PC-3 (cell line): Measurements from ENCODE around the gene RABGGTA. TPM values are rescaled to one million over a fixed set of nuclear protein-coding genes. Genes with fewer than 3 reads are reported as not detected.

Source experiments
- ATAC-seq: fragments of 200-7000 bp; cut with Tn5 transposase; 2 replicates; pipeline ENCODE4 v1.9.1; 2020; ENCODE audit warnings: mild to moderate bottlenecking, moderate library complexity
- Bru-seq: library from RNA; stranded (reverse); fragments of 400-500 nt; gene quantifications from one replicate; lab custom pipeline; 2021; lab: Mats Ljungman, UMichigan
- BruChase-seq, 2 experiments: library from RNA; stranded (reverse); fragments of 400-500 nt; gene quantifications; one replicate each; lab custom pipeline; 2021; lab: Mats Ljungman, UMichigan
- BruUV-seq: library from RNA; stranded (reverse); fragments of 400-500 nt; replicated peaks from 2 replicates; lab custom pipeline; 2021; lab: Mats Ljungman, UMichigan
- CTCF ChIA-PET: fragments of 300-600 bp; sonication (Branson Sonifier 250); formaldehyde crosslinking; loops from one replicate; lab custom pipeline; 2022; ENCODE audit warnings: antibody characterized with exemption; lab: Charles Lee
- POLR2A ChIA-PET: fragments of 300-600 bp; sonication (Branson Sonifier 250); formaldehyde crosslinking; loops from one replicate; lab custom pipeline; 2022; ENCODE audit warnings: antibody characterized with exemption; ENCODE audit not compliant: unreplicated experiment; lab: Charles Lee
- DNase-seq: peaks from one replicate; pipeline ENCODE4 v3.0.0-alpha.2; 2015
- H2AFZ ChIP-seq: fragments of 300-600 bp; sonication (generic); 2 replicates; pipeline ENCODE4 v1.6.0; 2016; ENCODE audit warnings: antibody characterized with exemption, low read length
- H3F3A ChIP-seq: fragments of 300-600 bp; sonication (generic); one replicate; pipeline ENCODE4 v1.6.0; 2017; ENCODE audit warnings: antibody characterized with exemption, low read length, control low read depth, mild to moderate bottlenecking; ENCODE audit not compliant: unreplicated experiment
- H3K27ac ChIP-seq: fragments of 300-600 bp; sonication (generic); 2 replicates; pipeline ENCODE4 v1.5.1; 2016; ENCODE audit warnings: mild to moderate bottlenecking, low read length
- H3K27me3 ChIP-seq: fragments of 300-600 bp; sonication (generic); 2 replicates; pipeline ENCODE4 v1.6.1; 2016; ENCODE audit warnings: low read length, mixed read lengths
- H3K36me3 ChIP-seq: fragments of 300-600 bp; sonication (generic); 2 replicates; pipeline ENCODE4 v1.6.1; 2016; ENCODE audit warnings: low read depth, mixed run types, low read length, mixed read lengths
- H3K4me1 ChIP-seq: fragments of 300-600 bp; sonication (generic); 2 replicates; pipeline ENCODE4 v1.5.1; 2016; ENCODE audit warnings: low read length; ENCODE audit not compliant: insufficient read depth
- H3K4me2 ChIP-seq: fragments of 300-600 bp; sonication (generic); 2 replicates; pipeline ENCODE4 v1.6.0; 2016; ENCODE audit warnings: low read length
- H3K4me3 ChIP-seq: fragments of 300-600 bp; sonication (generic); 2 replicates; pipeline ENCODE4 v1.5.1; 2016; ENCODE audit warnings: mild to moderate bottlenecking, low read length, mixed read lengths
- H3K79me2 ChIP-seq: fragments of 300-600 bp; sonication (generic); 2 replicates; pipeline ENCODE4 v1.6.1; 2017; ENCODE audit warnings: low read length, mixed read lengths
- H3K9ac ChIP-seq: fragments of 300-600 bp; sonication (generic); 2 replicates; pipeline ENCODE4 v1.6.0; 2016; ENCODE audit warnings: mild to moderate bottlenecking, low read length
- H3K9me2 ChIP-seq: fragments of 300-600 bp; sonication (generic); replicated peaks from 2 replicates; pipeline ENCODE4 v1.6.1; 2016; ENCODE audit warnings: mixed run types, low read length, mixed read lengths
- H3K9me3 ChIP-seq: fragments of 300-600 bp; sonication (generic); 2 replicates; pipeline ENCODE4 v1.6.1; 2016; ENCODE audit warnings: low read length, mixed read lengths
- H4K20me1 ChIP-seq: fragments of 300-600 bp; sonication (generic); 2 replicates; pipeline ENCODE4 v1.6.1; 2016; ENCODE audit warnings: low read length, mixed read lengths
- EZH2 ChIP-seq: fragments of 300-600 bp; sonication (generic); IDR thresholded peaks from one replicate; pipeline ENCODE4 v1.6.1; 2017; ENCODE audit warnings: antibody characterized with exemption, mild to moderate bottlenecking, low read length; ENCODE audit not compliant: unreplicated experiment
- EZH2phosphoT487 ChIP-seq: fragments of 300-600 bp; sonication (generic); IDR thresholded peaks from 2 replicates; pipeline ENCODE4 v1.6.1; 2018; ENCODE audit warnings: mild to moderate bottlenecking, antibody characterized with exemption, low read length, borderline replicate concordance
- intact Hi-C: fragments of 100-400 bp; cut with micrococcal nuclease; formaldehyde crosslinking; loops from 2 replicates; pipeline ENCODE4 v1.9.0; 2023
- long read RNA-seq: library from polyadenylated mRNA; unstranded; transcript quantifications from one replicate; pipeline ENCODE4 v2.0.0, GENCODE V29; 2021; ENCODE audit not compliant: unreplicated experiment
- total RNA-seq: library from RNA; depleted of rRNA; stranded (reverse); fragments of >200 nt; gene quantifications from 2 replicates; pipeline ENCODE4 v1.2.3, GENCODE V29; 2014; rRNA removed
- TF ChIP-seq, protein P1 (sequence below): fragments of 300-600 bp; sonication (generic); conservative IDR thresholded peaks from 2 replicates; pipeline ENCODE4 v1.5.1; 2017; ENCODE audit warnings: antibody characterized with exemption, low read depth, mild to moderate bottlenecking, low read length

Gene RABGGTA
- total RNA-seq (39.2 and 51.5 TPM in 2 replicates), Bru-seq, nascent RNA (percentile 64 among the genes with signal in this experiment), BruChase-seq, experiment 1, labeled RNA remaining after a 6-hour chase (percentile 77 among the genes with signal in this experiment), BruChase-seq, experiment 2, labeled RNA remaining after a 2-hour chase (percentile 67 among the genes with signal in this experiment)
- long read RNA-seq, transcript RABGGTA-201 (17 exons, 2,088 nt): major isoform, 23 of 67 reads
- long read RNA-seq, transcript RABGGTA-202 (16 exons, 2,265 nt): minor isoform, 14 of 67 reads
- long read RNA-seq, partial matches to known transcripts: 16 of 67 reads
- long read RNA-seq, other reads (novel, unspliced or antisense): 14 of 67 reads

- intact Hi-C loops: loop anchor here (2.0 kb wide), 2 partner anchors 26 to 28 kb away; partner anchors contain the start of gene TINF2
- DNase-seq (peak; percentile 91), ATAC-seq (peak; percentile 97)
- H3K27me3 ChIP-seq: no peaks in the 10 kb centered on the region
- TF ChIP-seq, protein P1, sequence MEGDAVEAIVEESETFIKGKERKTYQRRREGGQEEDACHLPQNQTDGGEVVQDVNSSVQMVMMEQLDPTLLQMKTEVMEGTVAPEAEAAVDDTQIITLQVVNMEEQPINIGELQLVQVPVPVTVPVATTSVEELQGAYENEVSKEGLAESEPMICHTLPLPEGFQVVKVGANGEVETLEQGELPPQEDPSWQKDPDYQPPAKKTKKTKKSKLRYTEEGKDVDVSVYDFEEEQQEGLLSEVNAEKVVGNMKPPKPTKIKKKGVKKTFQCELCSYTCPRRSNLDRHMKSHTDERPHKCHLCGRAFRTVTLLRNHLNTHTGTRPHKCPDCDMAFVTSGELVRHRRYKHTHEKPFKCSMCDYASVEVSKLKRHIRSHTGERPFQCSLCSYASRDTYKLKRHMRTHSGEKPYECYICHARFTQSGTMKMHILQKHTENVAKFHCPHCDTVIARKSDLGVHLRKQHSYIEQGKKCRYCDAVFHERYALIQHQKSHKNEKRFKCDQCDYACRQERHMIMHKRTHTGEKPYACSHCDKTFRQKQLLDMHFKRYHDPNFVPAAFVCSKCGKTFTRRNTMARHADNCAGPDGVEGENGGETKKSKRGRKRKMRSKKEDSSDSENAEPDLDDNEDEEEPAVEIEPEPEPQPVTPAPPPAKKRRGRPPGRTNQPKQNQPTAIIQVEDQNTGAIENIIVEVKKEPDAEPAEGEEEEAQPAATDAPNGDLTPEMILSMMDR: peak; percentile 77
- no peak for TF ChIP-seq EZH2phosphoT487
- no peak for TF ChIP-seq EZH2
- ChIA-PET CTCF (interaction anchor here (0.6 to 1.5 kb wide), 5 partner anchors 25 to 35 kb away, joined by 3 to 9 read pairs (median 3); partner anchors contain the start of genes DHRS1, NOP9 and TINF2), POLR2A (interaction anchor here (0.6 to 0.7 kb wide), 3 partner anchors 8 to 29 kb away, joined by 3 to 6 read pairs (median 6); partner anchors contain the start of gene TINF2)
- H3K27ac ChIP-seq: peak within 1 kb of the TSS; percentile 76
- no peaks in the 10 kb centered on the region for H3K9me3 ChIP-seq
- H3K9ac ChIP-seq: peak within 1 kb of the TSS; percentile 99
- H3K9me2 ChIP-seq: no peaks in the 10 kb centered on the region
- H3K36me3 ChIP-seq: no peaks in the 10 kb centered on the region
- H3K4me3 ChIP-seq: peak within 1 kb of the TSS; percentile 99
- no peaks in the 10 kb centered on the region for H3F3A ChIP-seq
- H2AFZ ChIP-seq: peak within 1 kb of the TSS; percentile 99
- peaks cover 21% of the 10 kb centered on the region for H3K4me1 ChIP-seq
- H3K4me2 ChIP-seq: peak within 1 kb of the TSS; percentile 98
- BruUV-seq: no TSS peak
- no peaks in the 10 kb centered on the region for H4K20me1 ChIP-seq
- H3K79me2 ChIP-seq: no peaks in the 10 kb centered on the region
Observed at GRCh38 chr14:24271134-24271833, at the start of gene RABGGTA. TSS of gene RABGGTA (minus strand) at chr14:24271597. CDS start at chr14:24271115, 482 bp downstream.

- Histone ChIP-seq H3K27ac (no peak overlapping the region), H3K27me3 (no peaks in the 10 kb centered on the region), H3K9me3 (no peaks in the 10 kb centered on the region), H4K20me1 (no peaks in the 10 kb centered on the region), H3K36me3 (no peaks in the 10 kb centered on the region), H3K9ac (no peak overlapping the region), H3K9me2 (no peaks in the 10 kb centered on the region), H2AFZ (no peak overlapping the region), H3K4me1 (peaks cover 12% of the 10 kb centered on the region), H3K4me2 (peak overlapping the region; percentile 24; the same call in 1 of the 2 replicates), H3F3A (no peaks in the 10 kb centered on the region), H3K4me3 (no peak overlapping the region), H3K79me2 (no peaks in the 10 kb centered on the region)
- intact Hi-C loops: no loop called here
- ChIA-PET POLR2A (no interaction called here), CTCF (no interaction called here)
- TF ChIP-seq, protein P1: no peak
- TF ChIP-seq EZH2 (no peak), EZH2phosphoT487 (no peak)
- no TSS peak for BruUV-seq
- peak; percentile 58 for ATAC-seq
- DNase-seq: peak; percentile 70
Observed at GRCh38 chr14:24317141-24317928, 45.9 kb upstream of the RABGGTA start.
